Transverse colon (tissue), 4 donors: ENCODE measurements around the gene DGKH. TPM values are rescaled to one million over a fixed set of nuclear protein-coding genes. Genes with fewer than 3 reads are reported as not detected.

Experiments
- DNase-seq: peaks from one replicate; pipeline ENCODE4 v3.0.0-alpha.2; 2019
- H3K27ac ChIP-seq, 4 donors: fragments of 200-600 bp; sonication (generic); 2 replicates each; pipeline ENCODE4 v1.5.1; 2016 to 2018; ENCODE audit warnings: inconsistent platforms in 4 of 4
- H3K27me3 ChIP-seq: fragments of 200-600 bp; sonication (generic); 2 replicates; pipeline ENCODE4 v1.5.1; 2017; ENCODE audit warnings: inconsistent platforms
- H3K36me3 ChIP-seq, 4 donors: fragments of 200-600 bp; sonication (generic); 2 replicates each; pipeline ENCODE4 v1.5.1; 2017 to 2019; ENCODE audit warnings: inconsistent platforms in 4 of 4
- H3K4me1 ChIP-seq, 4 donors: fragments of 200-600 bp; sonication (generic); 2 replicates each; pipeline ENCODE4 v1.5.1; 2017 to 2020; ENCODE audit warnings: inconsistent platforms in 4 of 4
- H3K4me3 ChIP-seq, 4 donors: fragments of 200-600 bp; sonication (generic); 1 replicate in 1 of 4; 2 replicates in 3 of 4; pipeline versions ENCODE4 v1.5.1 to v1.6.1; 2017 to 2019; ENCODE audit warnings: inconsistent platforms in 4 of 4
- H3K9me3 ChIP-seq, 2 donors: fragments of 200-600 bp; sonication (generic); 2 replicates each; pipeline ENCODE4 v1.5.1; 2017 to 2019; ENCODE audit warnings: inconsistent platforms in 2 of 2
- EP300 ChIP-seq: sonication (generic); formaldehyde crosslinking; IDR thresholded peaks from one replicate; pipeline ENCODE4 v1.6.1; 2017; ENCODE audit warnings: antibody characterized with exemption, low read depth
- POLR2A ChIP-seq: fragments of 450-650 bp; IDR thresholded peaks from one replicate; pipeline ENCODE4 v1.6.1; 2016; ENCODE audit warnings: antibody characterized with exemption, mild to moderate bottlenecking, moderate library complexity
- POLR2AphosphoS5 ChIP-seq, 3 donors: sonication (generic); formaldehyde crosslinking; IDR thresholded peaks; one replicate each; pipeline ENCODE4 v1.6.1; 2016; ENCODE audit warnings: antibody characterized with exemption in 3 of 3
- WGBS, 2 donors: methylation state at CpG; one replicate each; pipeline ENCODE4 v1.1.5; 2018; ENCODE audit warnings: low coverage in 1 of 2; 5-methylcytosine and 5-hydroxymethylcytosine counted together
- in situ Hi-C, 4 donors: fragments of 200-750 bp; cut with MboI; loops; one replicate each; pipeline versions ENCODE4 v1.15.0 to v1.15.1; 2017; ENCODE audit warnings: low sequenced_read_pairs in 3 of 4, low pct_ligation_motif_present in 1 of 4, low pct_unique_long_range_greater_than_20kb in 1 of 4
- intact Hi-C: fragments of 100-400 bp; cut with DNase I; formaldehyde crosslinking; loops from one replicate; pipeline ENCODE4 v1.15.1; 2023; ENCODE audit warnings: low total_unique reads
- total RNA-seq, 4 donors: library from RNA; depleted of rRNA; stranded (reverse); fragments of >200 nt; gene quantifications; one replicate each; pipeline ENCODE4 v1.1.0, GENCODE V29; 2016
- TF ChIP-seq, protein P1 (sequence below), 5 experiments: fragments of 200-600 bp in 3 of 5; fragments of 450-650 bp in 2 of 5; sonication (generic) in 3 of 5; IDR thresholded peaks; 1 replicate in 2 of 5; 2 replicates in 3 of 5; pipeline ENCODE4 v1.5.1; 2016 to 2017; ENCODE audit warnings: antibody characterized with exemption in 5 of 5, inconsistent platforms in 3 of 5, mild to moderate bottlenecking in 2 of 5, moderate library complexity in 1 of 5

Gene DGKH
- total RNA-seq, 4 donors from 2014 or later, result 19.4 to 35.6 (median 25.0) TPM

DNA sequence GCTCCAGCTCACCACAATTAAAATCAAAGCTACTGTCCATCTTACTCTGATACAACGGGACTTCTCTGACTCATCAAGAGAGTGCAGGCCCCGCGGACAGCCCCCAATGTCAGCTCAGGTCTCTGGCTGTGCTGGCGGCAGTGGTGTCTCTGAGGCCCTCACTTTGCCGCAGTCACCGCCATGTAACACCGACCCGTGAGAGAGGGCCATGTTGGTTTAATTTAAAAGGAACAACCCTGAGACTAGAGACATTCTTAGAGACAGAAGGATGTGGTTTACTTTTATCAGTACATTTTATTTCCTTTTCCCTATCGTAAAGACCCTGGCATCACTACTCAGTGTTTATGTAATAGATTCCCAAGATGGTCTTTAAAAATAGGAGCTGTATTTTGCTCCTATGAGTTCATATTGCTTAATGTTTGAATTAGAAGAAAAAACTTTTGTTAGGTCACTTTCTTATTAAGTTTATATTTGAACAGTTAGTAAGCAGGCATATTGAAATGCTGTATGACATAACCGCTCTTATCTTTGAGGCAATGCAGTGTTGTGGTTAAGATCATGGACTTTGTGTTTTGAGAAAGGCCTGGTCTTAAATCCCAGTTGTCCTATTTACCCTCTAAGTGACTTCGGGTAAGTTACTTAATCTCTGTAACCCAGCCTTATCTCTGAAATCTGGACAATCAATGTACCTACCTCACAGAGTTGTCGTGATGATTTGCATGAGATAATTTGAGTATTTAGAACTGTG is 23.4 kb downstream of the DGKH start:
- no peaks in the 10 kb centered on the region for H3K27me3 ChIP-seq
- DNase-seq, result no peak
- H3K9me3 ChIP-seq, result no peaks in the 10 kb centered on the region
- H3K4me3 ChIP-seq, result no peak overlapping the region
- intact Hi-C loops (no loop called here), in situ Hi-C loops (no loop called here)
- H3K27ac ChIP-seq, result no peak overlapping the region
- peaks cover 0 to 15% (median 0%) of the 10 kb centered on the region in 4 donors for H3K4me1 ChIP-seq
- no peaks in the 10 kb centered on the region for H3K36me3 ChIP-seq
- no peak for TF ChIP-seq POLR2A
- TF ChIP-seq POLR2AphosphoS5 (IDR thresholded peaks at IDR 0.05), result no peak
- no peak for TF ChIP-seq EP300
- TF ChIP-seq, protein P1, sequence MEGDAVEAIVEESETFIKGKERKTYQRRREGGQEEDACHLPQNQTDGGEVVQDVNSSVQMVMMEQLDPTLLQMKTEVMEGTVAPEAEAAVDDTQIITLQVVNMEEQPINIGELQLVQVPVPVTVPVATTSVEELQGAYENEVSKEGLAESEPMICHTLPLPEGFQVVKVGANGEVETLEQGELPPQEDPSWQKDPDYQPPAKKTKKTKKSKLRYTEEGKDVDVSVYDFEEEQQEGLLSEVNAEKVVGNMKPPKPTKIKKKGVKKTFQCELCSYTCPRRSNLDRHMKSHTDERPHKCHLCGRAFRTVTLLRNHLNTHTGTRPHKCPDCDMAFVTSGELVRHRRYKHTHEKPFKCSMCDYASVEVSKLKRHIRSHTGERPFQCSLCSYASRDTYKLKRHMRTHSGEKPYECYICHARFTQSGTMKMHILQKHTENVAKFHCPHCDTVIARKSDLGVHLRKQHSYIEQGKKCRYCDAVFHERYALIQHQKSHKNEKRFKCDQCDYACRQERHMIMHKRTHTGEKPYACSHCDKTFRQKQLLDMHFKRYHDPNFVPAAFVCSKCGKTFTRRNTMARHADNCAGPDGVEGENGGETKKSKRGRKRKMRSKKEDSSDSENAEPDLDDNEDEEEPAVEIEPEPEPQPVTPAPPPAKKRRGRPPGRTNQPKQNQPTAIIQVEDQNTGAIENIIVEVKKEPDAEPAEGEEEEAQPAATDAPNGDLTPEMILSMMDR (IDR thresholded peaks at IDR 0.05), result no peak
- 81 to 82% methylated on average over 7 to 12 of the region's 12 CpGs for WGBS, 2 donors

- peaks cover 0 to 15% (median 0%) of the 10 kb centered on the region in 4 donors for H3K4me1 ChIP-seq
- no peak for DNase-seq
- no peak for TF ChIP-seq POLR2A
- TF ChIP-seq, protein P1 (IDR thresholded peaks at IDR 0.05), result no peak
- TF ChIP-seq EP300, result no peak
- TF ChIP-seq POLR2AphosphoS5 (IDR thresholded peaks at IDR 0.05), result no peak
- no peaks in the 10 kb centered on the region for H3K9me3 ChIP-seq
- H3K27me3 ChIP-seq, result no peaks in the 10 kb centered on the region
- no peaks in the 10 kb centered on the region for H3K36me3 ChIP-seq
- H3K4me3 ChIP-seq, result no peak overlapping the region
- intact Hi-C loops (no loop called here), in situ Hi-C loops (no loop called here)
- WGBS, 2 donors, result 88 to 100% methylated on average over 3 of the region's 3 CpGs
- no peak overlapping the region for H3K27ac ChIP-seq
These were observed 25.2 kb downstream of the DGKH start for GRCh38 chr13:42073683-42074082.

DNA sequence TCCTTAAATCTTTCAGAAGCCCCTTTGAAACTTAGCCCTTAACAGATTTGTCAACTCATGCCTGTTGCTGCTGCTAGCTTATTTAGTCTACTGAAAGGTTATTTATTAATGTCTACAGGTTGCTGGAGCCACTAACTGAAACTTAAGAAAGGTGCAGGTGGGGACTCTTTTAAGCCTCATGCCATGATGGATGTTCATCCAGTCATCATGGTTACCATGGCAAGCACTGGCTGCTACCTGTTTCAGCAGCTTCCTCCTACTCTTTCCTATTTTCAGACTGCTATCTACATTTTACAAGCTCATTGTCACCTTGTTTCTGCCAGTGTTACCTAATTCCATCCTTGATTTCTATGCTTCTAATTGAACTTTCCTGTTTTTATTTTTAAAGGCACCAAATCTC is 27.1 kb downstream of the DGKH start:
- H3K9me3 ChIP-seq, result no peaks in the 10 kb centered on the region
- no peak for DNase-seq
- TF ChIP-seq EP300, result no peak
- TF ChIP-seq POLR2A, result no peak
- no peak for TF ChIP-seq POLR2AphosphoS5 (IDR thresholded peaks at IDR 0.05)
- TF ChIP-seq, protein P1 (IDR thresholded peaks at IDR 0.05), result no peak
- H3K27me3 ChIP-seq, result no peaks in the 10 kb centered on the region
- H3K36me3 ChIP-seq, result no peaks in the 10 kb centered on the region
- peaks cover 0 to 15% (median 0%) of the 10 kb centered on the region in 4 donors for H3K4me1 ChIP-seq
- H3K27ac ChIP-seq, result no peak overlapping the region
- intact Hi-C loops, result no loop called here
- in situ Hi-C loops, result no loop called here
- H3K4me3 ChIP-seq, result no peak overlapping the region

DNA sequence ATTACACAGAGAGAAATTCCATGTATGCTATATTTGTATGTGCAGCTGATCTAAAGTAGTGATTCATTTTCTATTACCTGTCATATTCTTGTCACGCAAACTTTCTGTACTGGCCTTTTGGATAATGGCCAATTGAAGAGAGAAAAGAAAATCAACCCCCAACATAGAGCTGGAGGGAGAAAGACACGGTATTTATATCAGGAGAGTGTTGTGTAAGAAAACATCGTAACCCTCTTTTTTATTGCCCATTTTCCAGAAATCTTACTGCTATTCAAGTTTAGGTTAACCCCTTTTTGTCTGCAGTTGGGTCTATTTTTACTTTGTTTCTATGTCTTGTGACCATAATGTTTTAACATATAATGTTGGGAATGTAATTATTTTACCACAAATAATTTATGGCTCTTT is 27.9 kb downstream of the DGKH start:
- intact Hi-C loops, result no loop called here
- no peak for TF ChIP-seq POLR2AphosphoS5 (IDR thresholded peaks at IDR 0.05)
- no peak for TF ChIP-seq POLR2A
- TF ChIP-seq, protein P1 (IDR thresholded peaks at IDR 0.05), result no peak
- no peak for TF ChIP-seq EP300
- Histone ChIP-seq H3K4me3 (no peak overlapping the region), H3K27ac (no peak overlapping the region), H3K36me3 (peaks cover 0 to 2% (median 0%) of the 10 kb centered on the region in 4 donors), H3K9me3 (no peaks in the 10 kb centered on the region), H3K4me1 (peaks cover 0 to 15% (median 0%) of the 10 kb centered on the region in 4 donors), H3K27me3 (no peaks in the 10 kb centered on the region)
- no peak for DNase-seq
- WGBS, 2 donors, result 30 to 33% methylated on average over 3 of the region's 3 CpGs
- in situ Hi-C loops, result no loop called here
